ENCODE measurements around the gene U2AF2.

Gene U2AF2

GRCh38 chr19:55720214-55720746 is 65.4 kb downstream of the U2AF2 start:
- no peak for DNase-seq

- no peak for DNase-seq
These were observed 66.0 kb downstream of the U2AF2 start for GRCh38 chr19:55720801-55721200.

GRCh38 chr19:55723491-55723890 is 68.7 kb downstream of the U2AF2 start:
- no peak for DNase-seq

Data from NCI-H1694 (cell line).